ENCODE data around the gene AGFG2.

The AGFG2 gene

DNA sequence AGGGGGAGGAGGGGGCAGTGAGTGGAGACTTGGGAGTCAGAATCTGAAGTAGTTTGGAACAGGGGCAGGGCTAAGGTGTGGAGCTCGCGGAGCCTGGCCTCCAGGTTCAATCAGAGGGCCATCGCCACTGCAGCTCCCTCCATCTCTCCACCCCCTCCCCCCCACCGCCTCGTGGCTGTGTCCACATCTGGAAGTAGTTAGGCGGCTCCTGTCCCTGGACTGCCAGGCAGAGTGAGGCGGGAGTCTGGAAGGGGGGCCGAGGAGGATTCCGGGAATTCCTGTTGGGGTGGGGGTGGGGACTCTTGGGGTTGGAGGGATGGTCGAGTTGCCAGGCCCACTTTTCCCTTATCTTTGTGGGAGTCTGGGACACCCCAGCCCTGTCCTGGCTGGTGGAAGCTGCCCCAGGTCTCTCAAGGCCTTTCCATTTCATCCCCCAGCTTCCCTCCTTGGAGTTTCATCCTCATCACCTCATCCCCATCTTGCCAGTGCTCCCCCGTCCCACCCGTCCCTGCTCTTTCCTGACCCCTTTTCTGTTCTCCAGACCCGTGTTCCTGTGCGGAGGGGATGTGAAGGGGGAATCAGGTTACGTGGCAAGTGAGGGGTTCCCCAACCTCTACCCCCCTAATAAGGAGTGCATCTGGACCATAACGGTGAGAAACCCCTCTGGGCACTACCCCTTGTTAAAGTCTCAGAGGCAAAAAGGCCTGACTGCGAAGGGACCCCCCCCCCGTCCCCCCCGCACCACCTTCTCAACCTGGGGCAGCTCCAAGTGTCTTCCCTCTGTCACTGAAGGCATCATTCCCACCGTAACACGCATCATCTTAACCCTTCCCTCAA, 64.1 kb downstream of the AGFG2 start:
- Histone ChIP-seq H3K9me3 (no peaks in the 10 kb centered on the region), H3K4me1 (peaks cover 7% of the 10 kb centered on the region), H3K27me3 (ENCODE audit: low read depth) (no peaks in the 10 kb centered on the region), H3K36me3 (replicated peaks) (no peaks in the 10 kb centered on the region), H3K4me3 (no peak overlapping the region)
- in situ Hi-C loops (cut with MboI; ENCODE audit: low sequenced_read_pairs): no loop called here
- DNase-seq (ENCODE audit: low spot score in 2 of 2): peak in 1 of 2 experiments; percentile 76

DNA sequence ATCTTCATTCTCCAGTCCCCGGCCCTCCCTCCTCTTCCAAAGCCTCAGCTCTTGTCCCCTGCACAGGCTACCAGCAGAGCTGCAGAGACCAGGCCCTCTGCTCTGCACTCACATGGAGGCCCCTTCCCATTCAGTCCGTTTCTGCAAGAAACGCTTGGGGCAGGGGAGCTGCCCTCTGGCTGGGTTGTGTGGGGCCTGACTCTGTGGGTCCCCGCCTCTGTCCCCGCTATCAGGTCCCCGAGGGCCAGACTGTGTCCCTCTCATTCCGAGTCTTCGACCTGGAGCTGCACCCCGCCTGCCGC, 64.7 kb downstream of the AGFG2 start:
- in situ Hi-C loops (cut with MboI; ENCODE audit: low sequenced_read_pairs): no loop called here
- H3K4me1 ChIP-seq: peaks cover 7% of the 10 kb centered on the region
- peak in 1 of 2 experiments; percentile 39 for DNase-seq (ENCODE audit: low spot score in 2 of 2)
- no peaks in the 10 kb centered on the region for H3K36me3 ChIP-seq (replicated peaks)
- H3K27me3 ChIP-seq (ENCODE audit: low read depth): no peaks in the 10 kb centered on the region
- H3K9me3 ChIP-seq: no peaks in the 10 kb centered on the region
- H3K4me3 ChIP-seq: peak overlapping the region; percentile 65

DNA sequence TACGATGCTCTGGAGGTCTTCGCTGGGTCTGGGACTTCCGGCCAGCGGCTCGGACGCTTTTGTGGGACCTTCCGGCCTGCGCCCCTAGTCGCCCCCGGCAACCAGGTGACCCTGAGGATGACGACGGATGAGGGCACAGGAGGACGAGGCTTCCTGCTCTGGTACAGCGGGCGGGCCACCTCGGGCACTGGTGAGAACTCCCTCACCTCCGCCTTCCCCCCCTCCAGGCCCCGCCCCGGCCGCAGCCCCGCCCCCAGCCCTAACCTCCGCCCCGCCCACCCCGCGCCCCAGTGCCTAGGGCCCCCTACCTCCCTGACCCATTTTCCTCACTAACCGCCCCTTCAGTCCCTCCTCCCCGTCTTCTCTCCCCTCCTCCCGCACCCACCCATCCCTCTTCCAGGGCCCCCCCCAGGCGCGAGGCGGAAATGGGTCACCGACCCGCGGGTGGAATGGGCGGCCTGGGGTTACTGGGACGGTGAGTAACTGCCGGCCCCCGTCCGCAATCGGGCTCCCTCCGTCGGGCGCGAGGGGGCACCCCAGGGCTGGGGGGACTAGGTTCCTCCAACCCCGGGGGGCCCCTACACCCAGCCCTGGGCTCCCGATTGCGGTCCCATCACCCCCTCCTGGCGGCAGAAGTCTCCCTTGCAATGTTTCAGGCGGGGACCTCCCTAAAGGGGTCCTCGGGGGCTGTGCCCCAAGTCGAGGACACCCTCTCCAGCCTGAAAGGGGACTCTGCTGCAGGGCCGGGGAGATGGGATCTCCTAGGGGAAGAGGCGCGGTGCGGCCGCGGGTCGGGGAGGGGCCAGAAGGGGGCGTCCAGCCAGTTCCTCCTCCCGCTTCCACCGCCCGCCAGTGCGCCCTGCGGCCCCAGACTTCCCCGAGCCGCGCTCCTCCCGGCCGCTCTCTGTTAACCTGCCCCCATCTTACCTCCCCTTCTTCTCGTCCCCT, 65.3 kb downstream of the AGFG2 start:
- DNase-seq (ENCODE audit: low spot score in 2 of 2): peak; percentile 74 to 91
- peak overlapping the region; percentile 65 for H3K4me3 ChIP-seq
- H3K4me1 ChIP-seq: peaks cover 7% of the 10 kb centered on the region
- no peaks in the 10 kb centered on the region for H3K9me3 ChIP-seq
- no peaks in the 10 kb centered on the region for H3K27me3 ChIP-seq (ENCODE audit: low read depth)
- H3K36me3 ChIP-seq (replicated peaks): no peaks in the 10 kb centered on the region
- in situ Hi-C loops (cut with MboI; ENCODE audit: low sequenced_read_pairs): no loop called here

DNA sequence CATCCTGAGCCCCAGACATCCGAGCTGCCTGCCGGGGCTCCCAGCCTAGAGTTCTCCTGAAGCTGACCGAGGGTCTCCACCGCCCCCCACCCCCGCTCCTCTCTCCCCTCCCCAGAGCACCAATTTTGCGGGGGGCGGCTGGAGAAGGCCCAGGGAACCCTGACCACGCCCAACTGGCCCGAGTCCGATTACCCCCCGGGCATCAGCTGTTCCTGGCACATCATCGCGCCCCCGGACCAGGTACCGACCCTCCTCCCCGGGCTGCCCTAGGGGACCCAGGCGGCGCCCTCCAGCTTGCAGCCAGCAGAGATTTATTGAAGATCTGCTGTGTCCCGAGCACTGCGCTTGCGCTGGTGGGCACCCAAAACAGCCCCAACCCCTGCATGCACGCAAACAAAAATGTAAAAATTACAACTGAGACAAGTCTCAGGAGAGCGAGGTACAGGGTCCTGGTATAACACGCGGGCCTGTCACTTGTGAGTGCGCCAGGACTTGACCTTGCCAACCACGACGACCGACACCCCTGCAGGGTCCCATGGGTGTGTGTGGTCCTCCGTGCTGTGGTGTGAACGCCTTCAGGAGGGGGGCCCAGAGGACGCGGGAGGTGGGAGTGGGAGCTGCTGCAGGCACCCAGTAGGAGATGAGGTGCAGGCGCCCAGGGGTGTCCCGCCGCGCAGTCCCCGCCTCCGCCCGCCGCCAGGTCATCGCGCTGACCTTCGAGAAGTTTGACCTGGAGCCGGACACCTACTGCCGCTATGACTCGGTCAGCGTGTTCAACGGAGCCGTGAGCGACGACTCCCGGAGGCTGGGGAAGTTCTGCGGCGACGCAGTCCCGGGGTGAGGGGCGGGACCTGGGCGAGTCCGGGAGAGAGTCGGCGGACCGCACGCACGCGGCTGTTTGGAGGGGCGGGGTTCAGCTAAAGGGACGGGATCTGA, 66.2 kb downstream of the AGFG2 start:
- Histone ChIP-seq H3K36me3 (replicated peaks) (no peaks in the 10 kb centered on the region), H3K4me1 (peaks cover 7% of the 10 kb centered on the region), H3K9me3 (no peaks in the 10 kb centered on the region), H3K27me3 (ENCODE audit: low read depth) (no peaks in the 10 kb centered on the region), H3K4me3 (peak overlapping the region; percentile 65)
- DNase-seq (ENCODE audit: low spot score in 2 of 2): peak in 1 of 2 experiments; percentile 57
- in situ Hi-C loops (cut with MboI; ENCODE audit: low sequenced_read_pairs): no loop called here

DNA sequence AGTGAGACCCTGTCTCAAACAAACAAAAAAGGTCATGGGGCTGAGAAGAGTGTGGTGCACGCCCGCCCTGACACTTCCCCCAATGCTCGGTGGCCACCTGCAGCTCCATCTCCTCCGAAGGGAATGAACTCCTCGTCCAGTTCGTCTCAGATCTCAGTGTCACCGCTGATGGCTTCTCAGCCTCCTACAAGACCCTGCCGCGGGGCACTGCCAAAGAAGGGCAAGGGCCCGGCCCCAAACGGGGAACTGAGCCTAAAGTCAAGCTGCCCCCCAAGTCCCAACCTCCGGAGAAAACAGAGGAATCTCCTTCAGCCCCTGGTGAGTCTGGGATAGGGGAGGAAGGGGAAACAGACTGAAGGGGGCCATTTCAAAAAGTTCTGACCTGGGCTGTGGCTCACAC, 67.3 kb downstream of the AGFG2 start:
- DNase-seq (ENCODE audit: low spot score in 2 of 2): no peak
- H3K4me3 ChIP-seq: no peak overlapping the region
- H3K36me3 ChIP-seq (replicated peaks): no peaks in the 10 kb centered on the region
- no peaks in the 10 kb centered on the region for H3K9me3 ChIP-seq
- in situ Hi-C loops (cut with MboI; ENCODE audit: low sequenced_read_pairs): no loop called here
- H3K27me3 ChIP-seq (ENCODE audit: low read depth): no peaks in the 10 kb centered on the region
- H3K4me1 ChIP-seq: peaks cover 10% of the 10 kb centered on the region

DNA sequence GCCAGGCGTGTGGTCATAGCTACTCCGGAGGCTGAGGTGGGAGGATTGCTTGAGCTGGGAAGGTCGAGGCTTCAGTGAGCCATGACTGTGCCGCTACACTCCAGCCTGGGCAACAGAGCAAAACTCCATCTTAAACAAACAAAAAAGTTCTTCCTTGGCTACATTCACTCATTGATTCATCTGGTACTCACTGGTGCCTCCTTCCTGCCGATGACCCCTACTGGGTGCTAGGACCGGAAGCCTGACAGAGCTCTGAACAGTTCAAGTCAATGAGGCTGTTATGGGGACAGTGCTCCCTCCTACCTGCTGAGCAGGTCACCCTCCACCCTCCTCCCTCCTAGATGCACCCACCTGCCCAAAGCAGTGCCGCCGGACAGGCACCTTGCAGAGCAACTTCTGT, 68.1 kb downstream of the AGFG2 start:
- H3K4me3 ChIP-seq: no peak overlapping the region
- no peak for DNase-seq (ENCODE audit: low spot score in 2 of 2)
- no peaks in the 10 kb centered on the region for H3K27me3 ChIP-seq (ENCODE audit: low read depth)
- H3K36me3 ChIP-seq (replicated peaks): no peaks in the 10 kb centered on the region
- in situ Hi-C loops (cut with MboI; ENCODE audit: low sequenced_read_pairs): no loop called here
- no peaks in the 10 kb centered on the region for H3K9me3 ChIP-seq
- H3K4me1 ChIP-seq: peaks cover 11% of the 10 kb centered on the region

DNA sequence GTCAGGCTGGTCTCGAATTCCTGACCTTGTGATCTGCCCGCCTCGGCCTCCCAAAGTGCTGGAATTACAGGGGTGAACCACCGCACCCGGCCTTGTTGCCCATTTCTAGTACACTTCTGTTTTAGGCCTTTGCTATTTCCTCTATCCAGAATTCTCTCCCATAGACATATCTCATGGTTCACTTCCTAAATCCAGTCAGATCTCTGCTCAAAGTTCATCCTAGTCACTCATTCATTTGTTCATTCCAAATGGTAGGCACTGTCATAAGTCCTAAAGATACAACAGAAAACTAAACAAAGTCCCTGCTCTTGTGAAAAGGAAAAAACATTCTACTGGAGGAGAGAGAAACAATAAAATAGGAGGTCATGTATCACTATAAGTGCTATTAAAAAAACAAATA, 71.0 kb downstream of the AGFG2 start:
- in situ Hi-C loops (cut with MboI; ENCODE audit: low sequenced_read_pairs): no loop called here
- no peaks in the 10 kb centered on the region for H3K36me3 ChIP-seq (replicated peaks)
- H3K4me1 ChIP-seq: peaks cover 12% of the 10 kb centered on the region
- H3K27me3 ChIP-seq (ENCODE audit: low read depth): no peaks in the 10 kb centered on the region
- no peaks in the 10 kb centered on the region for H3K9me3 ChIP-seq
- DNase-seq (ENCODE audit: low spot score in 2 of 2): no peak
- H3K4me3 ChIP-seq: no peak overlapping the region

DNA sequence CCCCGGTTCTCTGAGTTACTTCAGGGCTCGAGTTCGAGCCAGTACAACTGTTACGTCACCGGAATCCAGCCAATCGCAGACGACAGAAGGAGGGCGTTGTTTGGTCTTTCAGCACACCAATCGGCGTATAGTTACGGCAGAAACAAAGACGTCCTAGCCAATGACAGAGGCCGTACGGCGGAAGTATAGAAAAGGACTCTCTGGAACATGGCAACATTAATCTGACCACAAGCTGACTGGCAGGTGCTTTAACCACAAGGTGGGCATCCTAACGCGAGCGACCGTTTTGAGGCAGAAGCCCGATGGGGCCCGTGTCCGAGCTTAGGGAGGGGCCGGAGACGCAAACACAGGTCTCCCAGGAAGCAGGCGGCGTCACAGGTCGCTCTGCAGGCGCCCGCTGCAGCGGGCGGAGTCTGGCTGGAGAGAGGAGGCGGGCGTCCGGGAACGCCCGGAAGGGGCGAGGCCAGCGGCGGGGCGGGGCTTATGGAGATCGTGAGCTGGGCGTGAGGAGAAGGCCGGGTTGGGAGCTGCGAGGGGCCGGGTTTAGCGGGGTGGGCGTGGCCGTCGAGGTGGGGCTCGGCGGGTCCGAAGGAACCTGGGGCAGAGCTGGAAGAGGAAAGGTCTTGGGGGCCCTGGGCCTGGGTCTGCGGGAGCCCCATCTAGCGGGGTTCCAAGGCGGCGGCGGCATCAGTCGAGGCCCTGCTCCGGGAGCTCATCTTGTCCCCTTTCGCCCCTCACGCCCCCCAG, 73.2 kb downstream of the AGFG2 start, which contains the start of gene MOSPD3:
TSS of gene MOSPD3 (plus strand) at position 558 of the 747 bp plus-strand sequence. CDS start 252 bp downstream, outside the sequence.
- Histone ChIP-seq H3K4me1 (peaks cover 12% of the 10 kb centered on the region), H3K36me3 (replicated peaks) (no peaks in the 10 kb centered on the region), H3K9me3 (no peaks in the 10 kb centered on the region), H3K27me3 (ENCODE audit: low read depth) (no peaks in the 10 kb centered on the region), H3K4me3 (peak within 1 kb of the TSS; percentile 68)
- peak; percentile 99 to 100 for DNase-seq (ENCODE audit: low spot score in 2 of 2)
- in situ Hi-C loops (cut with MboI; ENCODE audit: low sequenced_read_pairs): no loop called here

DNA sequence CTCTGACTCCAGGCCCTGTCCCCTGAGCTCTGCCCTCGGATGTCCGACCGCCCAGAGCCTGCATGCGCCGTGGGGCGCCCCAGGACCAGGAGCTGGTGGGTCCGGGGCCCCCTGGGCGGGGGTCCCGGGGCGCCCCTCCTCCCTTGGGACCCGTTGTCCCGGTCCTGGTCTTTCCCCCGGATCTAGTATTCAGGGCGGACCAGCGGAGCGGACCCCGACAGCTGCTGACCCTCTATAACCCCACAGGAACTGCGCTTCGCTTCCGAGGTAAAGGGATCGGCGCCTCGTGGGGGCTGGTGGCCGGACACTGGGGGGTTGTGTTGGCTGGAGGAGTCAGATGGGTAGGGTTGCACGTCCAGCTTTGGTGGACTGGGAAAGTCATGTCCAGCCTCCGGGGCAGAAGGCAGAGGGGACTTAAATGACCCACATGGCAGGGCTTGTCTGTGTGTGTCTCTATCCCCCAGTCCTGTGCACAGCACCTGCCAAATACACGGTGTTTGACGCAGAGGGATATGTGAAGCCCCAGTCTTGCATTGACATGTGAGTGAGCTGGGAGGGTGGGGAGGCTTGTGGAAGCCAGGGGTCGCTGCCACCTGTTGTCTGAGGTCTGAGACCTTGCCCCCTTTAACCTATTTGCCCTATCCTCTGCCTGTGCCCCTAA, 73.9 kb downstream of the AGFG2 start:
- Histone ChIP-seq H3K4me1 (peaks cover 12% of the 10 kb centered on the region), H3K9me3 (no peaks in the 10 kb centered on the region), H3K27me3 (ENCODE audit: low read depth) (no peaks in the 10 kb centered on the region), H3K4me3 (peak overlapping the region; percentile 68), H3K36me3 (replicated peaks) (no peaks in the 10 kb centered on the region)
- in situ Hi-C loops (cut with MboI; ENCODE audit: low sequenced_read_pairs): no loop called here
- DNase-seq (ENCODE audit: low spot score in 2 of 2): peak in 1 of 2 experiments; percentile 37

DNA sequence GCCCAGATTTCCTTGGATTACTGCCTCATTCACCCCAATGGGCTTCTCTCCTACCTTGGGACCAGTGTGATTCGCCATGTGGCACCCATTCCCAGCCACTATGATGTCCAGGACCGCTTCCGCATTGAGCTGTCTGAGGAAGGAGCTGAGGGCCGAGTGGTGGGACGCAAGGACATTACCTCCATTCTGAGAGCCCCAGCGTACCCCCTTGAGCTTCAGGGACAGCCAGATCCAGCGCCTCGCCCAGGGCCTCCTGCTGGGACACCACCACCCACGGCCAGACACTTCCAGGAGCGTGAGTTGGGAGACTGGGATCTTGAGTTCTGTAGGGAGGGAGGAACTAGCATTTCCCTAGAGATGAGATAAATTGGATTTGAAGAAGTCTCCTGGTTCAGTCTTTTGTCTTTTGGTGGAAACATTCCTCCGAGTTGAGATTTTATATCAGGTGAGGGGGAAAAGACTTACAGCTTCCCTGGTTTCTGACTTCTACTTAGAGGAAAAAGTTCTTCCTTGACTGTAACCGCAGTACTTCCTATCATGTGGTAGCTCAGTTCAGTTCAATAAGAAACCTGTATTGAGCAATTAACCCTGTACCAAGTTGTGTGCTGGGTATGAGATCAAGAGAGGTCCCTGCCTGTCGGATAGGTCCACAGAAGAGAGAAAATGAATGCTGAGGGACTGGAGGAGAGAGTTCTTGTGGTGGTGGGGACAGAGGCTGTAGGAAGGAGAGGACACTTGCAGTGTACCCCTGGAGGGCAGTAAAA, 74.6 kb downstream of the AGFG2 start:
- DNase-seq (ENCODE audit: low spot score in 2 of 2): no peak
- in situ Hi-C loops (cut with MboI; ENCODE audit: low sequenced_read_pairs): no loop called here
- Histone ChIP-seq H3K4me1 (peaks cover 12% of the 10 kb centered on the region), H3K27me3 (ENCODE audit: low read depth) (no peaks in the 10 kb centered on the region), H3K4me3 (peak overlapping the region; percentile 68), H3K9me3 (no peaks in the 10 kb centered on the region), H3K36me3 (replicated peaks) (no peaks in the 10 kb centered on the region)

DNA sequence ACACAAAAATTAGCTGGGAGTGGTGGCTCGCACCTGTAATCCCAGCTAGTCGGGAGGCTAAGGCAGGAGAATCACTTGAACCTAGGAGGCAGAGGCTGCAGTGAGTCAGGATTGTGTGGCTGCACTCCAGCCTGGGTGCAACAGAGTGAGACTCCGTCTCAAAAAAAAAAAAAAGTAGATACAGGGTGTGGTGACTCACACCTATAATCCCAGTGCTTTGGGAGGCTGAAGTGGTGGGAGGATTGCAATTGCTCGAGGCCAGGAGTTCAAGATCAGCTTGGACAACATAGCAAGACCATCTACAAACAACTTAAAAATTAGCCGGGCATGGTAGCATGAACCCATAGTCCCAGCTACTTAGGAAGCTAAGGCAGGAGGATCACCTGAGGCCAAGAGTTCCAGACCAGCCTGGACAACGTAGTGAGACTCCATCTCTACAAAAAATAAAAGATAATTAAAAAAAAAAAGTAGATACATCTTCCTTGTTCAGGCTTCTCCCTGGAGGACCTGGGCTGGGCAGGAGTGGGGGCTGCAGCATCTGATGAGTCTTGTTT, 75.4 kb downstream of the AGFG2 start:
- peaks cover 12% of the 10 kb centered on the region for H3K4me1 ChIP-seq
- no peak overlapping the region for H3K4me3 ChIP-seq
- no peaks in the 10 kb centered on the region for H3K27me3 ChIP-seq (ENCODE audit: low read depth)
- H3K9me3 ChIP-seq: no peaks in the 10 kb centered on the region
- in situ Hi-C loops (cut with MboI; ENCODE audit: low sequenced_read_pairs): no loop called here
- H3K36me3 ChIP-seq (replicated peaks): no peaks in the 10 kb centered on the region
- DNase-seq (ENCODE audit: low spot score in 2 of 2): no peak

All from HAP-1 (cell line).